GM19023 (cell line): ENCODE data around the gene LTA4H.
A peak's percentile ranks its signal among the peaks of the same experiment; 100 is the strongest.
"Not testable (repeated sequence)": the region's sequence is repeated elsewhere in the genome, so short reads cannot be mapped to it uniquely, and the experiment has no call there.

Experiments used
- ATAC-seq: cut with Tn5 transposase; IDR thresholded peaks from one replicate; pipeline ENCODE4 v1.9.1; 2021; ENCODE audit warnings: mild to moderate bottlenecking, moderate library complexity; ENCODE audit not compliant: unreplicated experiment

The LTA4H gene

GRCh38 chr12:96035283-96036236, at the start of gene LTA4H:
TSS of gene LTA4H (minus strand) at chr12:96035587. CDS start at chr12:96035519, 68 bp downstream.
- ATAC-seq = peak; percentile 93

- ATAC-seq = no peak
Measured at GRCh38 chr12:96084624-96085023, 49.2 kb upstream of the LTA4H start.

DNA sequence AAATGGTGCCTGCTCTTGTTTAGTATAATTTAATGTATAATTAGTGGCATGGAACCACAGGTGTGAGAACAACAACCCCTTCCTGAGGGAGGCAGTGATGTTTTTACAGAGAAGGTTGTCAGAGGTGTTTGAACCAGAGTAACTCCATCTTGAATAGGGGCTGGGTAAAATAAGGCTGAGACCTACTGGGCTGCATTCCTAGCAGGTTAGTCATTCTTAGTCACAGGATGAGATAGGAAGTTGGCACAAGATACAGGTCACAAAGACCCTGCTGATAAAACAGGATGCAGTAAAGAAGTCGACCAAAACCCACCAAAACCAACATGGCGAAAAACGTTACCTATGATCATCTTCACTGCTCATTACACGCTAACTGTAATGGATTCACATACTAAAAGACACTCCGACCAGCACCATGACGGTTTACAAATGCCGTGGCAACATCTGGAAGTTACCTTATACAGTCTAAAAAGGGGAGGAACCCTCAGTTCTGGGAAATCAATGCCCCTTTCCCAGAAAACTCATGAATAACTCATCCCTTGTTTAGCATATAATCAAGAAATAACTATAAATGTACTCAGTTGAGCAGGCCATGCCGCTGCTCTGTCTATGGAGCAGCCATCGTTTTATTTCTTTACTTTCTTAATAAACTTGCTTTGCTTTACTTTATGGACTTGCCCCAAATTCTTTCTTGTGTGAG, 47.8 kb upstream of the LTA4H start:
- no peak for ATAC-seq

DNA sequence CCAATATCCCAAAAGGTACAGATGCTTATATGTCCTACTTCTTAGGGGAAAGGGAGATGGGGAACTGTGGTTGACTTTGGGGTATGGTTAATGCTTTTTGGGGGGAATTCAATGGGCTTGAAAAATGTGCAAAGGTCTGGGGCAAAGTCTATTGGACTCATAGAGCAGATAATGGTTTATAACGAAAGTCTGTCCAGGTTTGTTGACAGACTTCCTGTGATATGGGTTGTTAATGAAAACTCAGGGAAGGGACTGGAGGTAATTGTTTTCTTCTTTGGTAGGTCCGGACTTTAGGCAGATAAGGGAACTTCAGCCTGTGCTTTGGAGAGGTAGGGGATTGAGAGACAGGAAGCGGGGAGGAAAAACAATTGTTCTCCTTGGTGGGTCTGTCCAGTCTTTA, 46.2 kb upstream of the LTA4H start:
- ATAC-seq = no peak

DNA sequence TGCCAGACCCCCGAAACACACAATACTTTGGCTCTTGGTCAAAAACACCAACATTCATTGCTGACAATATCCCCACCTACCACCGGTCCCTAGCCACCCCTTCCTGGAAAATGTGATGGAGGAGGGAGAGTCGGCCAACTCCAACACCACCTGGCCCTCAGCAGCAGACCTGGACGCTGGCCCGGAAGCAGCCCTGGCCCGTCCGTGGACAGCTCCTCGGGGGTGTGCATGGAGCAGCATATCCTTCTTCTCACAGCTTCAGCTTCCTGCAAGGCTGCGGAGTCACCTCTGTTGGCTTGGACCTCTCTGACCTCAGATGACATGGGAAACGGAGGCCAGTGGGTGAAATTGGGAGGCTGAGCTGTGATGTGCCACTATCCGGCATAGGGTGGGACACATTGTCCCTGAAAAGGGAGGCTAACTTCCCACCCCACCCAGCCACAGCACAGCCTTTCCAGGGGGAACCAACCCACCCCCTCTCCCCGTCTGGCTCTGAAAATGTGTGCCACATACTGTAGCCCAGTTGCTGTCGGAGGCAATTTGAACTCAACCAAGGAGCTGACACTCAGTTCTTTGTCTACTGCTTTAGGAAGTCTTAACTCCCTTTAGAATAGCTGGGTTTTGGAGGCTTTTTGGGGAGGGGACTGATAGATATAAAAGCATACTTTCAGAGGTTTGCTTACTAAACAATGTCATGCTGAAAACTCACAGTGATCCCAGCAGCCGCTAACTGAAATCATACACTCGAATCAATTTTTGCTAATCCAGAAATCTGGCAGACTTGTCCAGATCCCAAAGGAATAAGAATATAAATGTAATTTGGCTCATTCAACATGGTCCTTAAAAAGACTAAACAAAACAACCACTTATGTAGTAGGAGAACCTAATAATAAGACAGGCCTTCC, 43.1 kb upstream of the LTA4H start:
- ATAC-seq = no peak

GRCh38 chr12:96077081-96077480, 41.7 kb upstream of the LTA4H start:
- no peak for ATAC-seq

- no peak for ATAC-seq
Measured at GRCh38 chr12:96075560-96075959, 40.2 kb upstream of the LTA4H start.

DNA sequence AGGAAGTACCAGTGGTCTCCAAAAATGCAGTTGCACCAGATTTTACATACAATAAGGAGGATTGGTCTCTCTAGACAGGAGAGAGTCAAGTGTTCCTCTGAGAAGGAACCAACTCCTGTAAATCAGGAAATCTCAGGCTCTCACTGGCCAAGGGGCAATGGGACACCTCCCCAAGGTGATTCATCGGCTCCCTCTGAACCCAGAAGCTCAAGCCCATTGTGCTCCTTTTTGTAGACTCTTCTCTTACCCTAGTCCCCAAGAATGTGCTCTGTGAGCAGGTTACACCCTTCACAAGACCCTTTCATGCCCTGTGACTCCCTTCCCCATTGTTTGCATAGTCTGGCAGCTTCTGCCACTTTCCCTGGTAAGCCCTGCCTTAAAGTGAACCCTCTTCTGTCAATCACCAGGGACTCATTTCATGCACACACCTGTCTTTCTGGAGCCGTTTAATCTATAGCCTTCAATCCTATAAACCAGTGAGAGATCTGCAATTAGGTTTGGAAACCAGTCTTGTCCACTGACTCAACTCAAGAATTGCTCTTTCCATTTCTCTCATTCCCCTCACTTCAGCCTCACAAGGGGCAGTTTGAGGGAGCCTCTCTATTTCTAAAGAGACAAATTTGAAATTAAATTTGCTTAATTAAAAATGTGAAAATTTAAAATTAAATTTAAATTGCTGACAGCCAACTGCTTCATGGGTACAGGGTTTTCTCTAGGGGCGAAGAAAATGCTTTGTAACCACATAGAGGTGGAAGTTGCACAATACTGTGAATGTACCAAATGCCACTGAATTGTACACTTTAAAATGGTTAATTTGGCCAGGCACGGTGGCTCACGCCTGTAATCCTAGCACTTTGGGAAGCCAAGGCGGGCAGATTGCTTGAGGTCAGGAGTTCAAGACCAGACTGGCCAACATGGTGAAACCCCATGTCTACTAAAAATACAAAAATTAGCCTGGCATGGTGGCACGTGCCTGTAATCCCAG, 38.3 kb upstream of the LTA4H start:
- ATAC-seq = no peak

DNA sequence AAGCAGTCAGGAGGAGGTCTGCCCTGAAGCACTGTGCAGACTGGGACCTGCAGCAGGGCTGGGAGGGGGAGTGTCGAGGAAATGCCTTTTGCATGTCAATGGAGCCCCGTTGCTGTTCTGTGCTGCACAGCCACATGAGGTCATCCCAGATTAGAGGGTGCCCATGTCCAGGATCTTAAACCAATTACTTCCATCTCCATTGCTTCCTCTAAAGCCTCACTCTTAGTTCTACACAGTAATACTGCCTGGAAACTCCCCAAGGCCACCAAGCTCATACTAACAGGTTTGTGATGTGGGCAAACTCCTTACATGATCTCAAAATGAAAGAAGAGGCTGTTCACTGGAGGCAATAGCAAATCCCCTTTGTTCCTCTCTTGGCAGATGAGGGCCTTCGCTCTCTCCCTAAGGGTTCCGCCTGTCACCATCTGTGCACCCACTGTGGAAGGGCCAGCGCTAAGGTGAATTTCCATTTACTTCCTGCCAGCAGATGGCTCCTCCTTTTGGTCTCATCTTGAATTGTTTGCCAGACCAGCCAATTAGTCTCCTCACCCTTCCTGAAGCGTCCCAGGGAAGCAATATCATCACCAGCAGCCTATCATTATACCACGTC, 35.4 kb upstream of the LTA4H start:
- ATAC-seq = peak; percentile 55

GRCh38 chr12:96069511-96070231, 34.3 kb upstream of the LTA4H start:
- no peak for ATAC-seq

DNA sequence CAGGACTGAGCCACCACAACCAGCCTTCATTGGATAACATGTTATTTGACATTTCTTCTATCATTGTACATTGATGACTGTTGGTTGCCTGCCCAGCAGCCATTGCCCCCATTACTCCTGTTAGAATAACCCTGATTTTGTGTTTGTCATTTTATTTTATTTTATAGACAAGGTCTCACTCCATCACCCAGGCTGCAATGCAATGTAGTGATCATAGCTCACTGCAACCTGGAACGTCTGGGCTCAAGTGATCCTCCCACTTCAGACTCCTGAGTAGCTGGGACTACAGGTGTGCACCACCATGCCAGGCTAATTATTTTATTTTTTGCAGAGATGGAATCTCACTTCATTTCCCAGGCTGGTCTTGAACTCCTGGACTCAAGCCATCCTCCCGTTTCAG, 33.2 kb upstream of the LTA4H start:
- ATAC-seq = no peak

GRCh38 chr12:96068111-96068510, 32.7 kb upstream of the LTA4H start:
- ATAC-seq = no peak

DNA sequence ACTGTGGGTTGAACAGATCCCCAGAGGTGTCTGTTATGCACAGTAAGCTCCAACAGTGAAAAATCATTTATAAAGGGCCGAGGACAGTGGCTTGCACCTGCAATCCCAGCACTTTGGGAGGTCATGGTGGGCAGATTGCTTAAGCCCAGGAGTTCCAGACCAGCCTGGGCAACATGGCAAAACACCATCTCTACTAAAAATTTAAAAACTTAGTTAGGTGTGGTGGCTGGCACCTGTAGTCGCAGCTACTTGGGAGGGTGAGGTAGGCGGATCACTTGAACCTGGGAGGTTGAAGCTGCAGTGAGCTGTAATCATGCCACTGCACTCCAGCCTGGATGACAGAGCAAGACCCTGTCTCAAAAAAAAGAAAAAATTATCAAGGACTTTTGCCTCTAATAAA, 30.4 kb upstream of the LTA4H start:
- ATAC-seq = not testable (repeated sequence)

DNA sequence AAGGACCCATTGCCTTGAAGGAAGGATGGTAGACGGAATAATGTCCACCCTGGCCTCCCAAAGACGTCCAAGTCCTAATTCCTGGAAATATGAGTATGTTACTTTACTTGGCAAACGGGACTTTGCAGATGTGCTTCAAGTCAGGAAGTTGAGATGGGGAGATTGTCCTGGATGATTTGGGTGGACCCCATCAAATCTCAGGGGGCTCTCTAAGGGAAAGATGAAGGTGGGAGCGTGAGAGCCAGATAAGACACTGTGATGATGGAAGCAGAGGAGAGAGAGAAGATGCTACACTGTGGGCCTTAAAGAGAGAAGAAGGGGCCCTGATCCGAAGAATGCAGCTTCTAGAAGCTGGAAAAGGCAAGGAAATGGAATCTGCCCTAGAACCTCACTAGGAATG, 29.6 kb upstream of the LTA4H start:
- ATAC-seq = no peak

DNA sequence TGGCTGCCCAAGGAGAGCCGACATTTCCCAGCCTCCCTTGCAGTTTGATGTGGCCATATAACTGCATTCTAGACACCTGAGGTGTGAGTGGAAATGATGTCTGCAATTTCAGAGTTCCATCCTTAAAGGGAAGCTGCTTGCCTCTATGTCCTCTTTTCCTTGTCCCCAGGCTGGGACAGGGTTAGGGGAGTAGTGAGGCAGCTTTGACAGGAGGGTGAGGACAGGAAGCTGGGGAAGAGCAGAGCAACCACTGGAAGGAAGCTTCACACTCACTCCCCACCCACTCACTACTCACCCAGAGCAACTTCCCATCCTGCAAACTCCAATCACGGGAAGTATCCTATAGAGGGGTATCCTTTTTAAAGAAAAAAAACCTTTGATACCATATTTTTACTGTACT, 28.9 kb upstream of the LTA4H start:
- no peak for ATAC-seq

DNA sequence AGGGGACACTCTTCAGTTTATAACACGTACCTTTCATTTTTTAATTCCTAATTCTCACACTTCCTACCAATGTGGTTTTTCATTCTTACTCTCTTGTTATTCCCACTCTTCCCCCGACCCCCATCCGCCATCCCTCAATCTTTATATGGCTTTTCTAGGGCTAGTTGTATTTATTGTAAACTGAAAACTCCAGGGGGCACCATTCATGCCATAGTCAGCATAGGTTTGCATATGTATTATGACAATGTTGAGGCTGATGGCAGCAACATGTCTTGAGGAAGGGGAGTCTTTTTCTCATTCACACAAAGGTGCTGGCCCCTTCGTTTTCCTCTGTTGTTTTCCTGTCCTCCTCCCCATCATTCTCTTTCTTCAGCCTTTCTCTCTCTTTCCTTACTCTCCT, 27.7 kb upstream of the LTA4H start:
- ATAC-seq = no peak

DNA sequence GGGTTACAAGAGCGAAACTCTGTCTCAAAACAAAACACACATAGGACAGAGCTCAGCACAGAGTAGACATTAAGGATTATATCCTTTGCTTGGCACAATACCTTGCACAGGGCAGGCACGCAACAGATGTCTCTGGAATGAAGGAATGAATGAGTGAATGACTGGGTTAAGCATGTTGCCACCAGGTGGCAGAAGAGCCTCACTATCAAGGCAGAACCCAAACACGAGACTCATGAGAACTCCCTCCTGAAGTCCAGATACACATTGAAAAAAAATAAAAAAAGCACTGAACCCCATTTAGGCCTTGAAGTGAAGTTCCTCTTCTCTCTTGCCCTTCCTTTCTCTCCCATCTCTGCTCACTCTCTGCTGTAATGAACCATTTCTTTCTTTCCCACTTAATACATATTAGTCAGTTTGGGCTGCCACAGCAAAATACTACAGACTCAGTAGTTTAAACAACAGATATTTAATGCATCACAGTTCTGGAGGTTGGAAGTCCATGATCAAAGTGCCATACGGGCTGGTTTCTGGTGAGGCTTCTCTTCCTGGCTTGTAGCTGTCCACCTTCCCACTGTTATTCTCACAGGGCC, 26.6 kb upstream of the LTA4H start:
- peak; percentile 72 for ATAC-seq

DNA sequence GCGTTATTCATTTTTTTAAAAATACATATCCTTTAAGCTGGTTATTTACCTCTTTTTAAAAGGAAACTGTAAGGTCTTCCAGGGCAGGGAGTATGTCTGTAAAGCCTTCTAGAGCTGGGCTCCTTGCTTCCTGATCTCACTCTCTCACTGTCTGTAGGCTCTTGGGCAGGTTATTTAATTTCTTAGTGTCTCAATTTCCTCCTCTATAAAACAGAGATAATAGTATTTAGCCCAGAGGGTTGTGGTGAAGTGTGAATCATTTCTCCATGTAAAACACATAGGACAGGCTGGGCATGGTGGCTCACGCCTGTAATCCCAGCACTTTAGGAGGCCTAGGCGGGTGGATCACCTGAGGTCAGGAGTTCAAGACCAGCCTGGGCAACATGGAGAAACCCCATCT, 25.9 kb upstream of the LTA4H start:
- no peak for ATAC-seq
